Epithelial cell of esophagus (primary cell): Measurements from ENCODE around the gene ANO10.
"Not testable (repeated sequence)": the region's sequence is repeated elsewhere in the genome, so short reads cannot be mapped to it uniquely, and the experiment has no call there.

Experiments
- DNase-seq: peaks from one replicate; pipeline ENCODE4 v3.0.0; 2010; ENCODE audit warnings: low read depth
- H3K4me3 ChIP-seq: 2 replicates; pipeline ENCODE4 v1.5.1; 2011; ENCODE audit warnings: mild to moderate bottlenecking, low read length, control low read depth
- CTCF ChIP-seq: IDR thresholded peaks from 2 replicates; pipeline ENCODE4 v1.5.1; 2011; ENCODE audit warnings: low read depth, mild to moderate bottlenecking, low read length, control low read depth, inconsistent platforms; ENCODE audit not compliant: insufficient read depth; ENCODE audit errors: missing control alignments

ANO10 gene

GRCh38 chr3:43525941-43526607, 95.7 kb downstream of the ANO10 start:
- H3K4me3 ChIP-seq = no peak overlapping the region
- peak; percentile 30 for DNase-seq
- TF ChIP-seq CTCF = no peak

- no peak for TF ChIP-seq CTCF
- no peak for DNase-seq
- no peak overlapping the region for H3K4me3 ChIP-seq
These were observed 96.4 kb downstream of the ANO10 start for GRCh38 chr3:43525386-43525785.

GRCh38 chr3:43523454-43524053, 98.3 kb downstream of the ANO10 start:
- TF ChIP-seq CTCF = no peak
- H3K4me3 ChIP-seq = no peak overlapping the region
- peak; percentile 42 for DNase-seq

GRCh38 chr3:43522727-43523362, 99.0 kb downstream of the ANO10 start:
- DNase-seq = peak; percentile 5
- no peak overlapping the region for H3K4me3 ChIP-seq
- no peak for TF ChIP-seq CTCF

- DNase-seq = no peak
- TF ChIP-seq CTCF = no peak
- H3K4me3 ChIP-seq = no peak overlapping the region
These were observed 99.9 kb downstream of the ANO10 start for GRCh38 chr3:43521941-43522340.

- H3K4me3 ChIP-seq, DNase-seq: not testable (repeated sequence)
These were observed 103.3 kb downstream of the ANO10 start for GRCh38 chr3:43518515-43518914.

- no peak for TF ChIP-seq CTCF
These were observed 105.7 kb downstream of the ANO10 start for GRCh38 chr3:43515970-43516635.

More at GRCh38 chr3:43515970-43516635, 105.7 kb downstream of the ANO10 start:
- DNase-seq = no peak
- H3K4me3 ChIP-seq = no peak overlapping the region
